Measurements from ENCODE around the gene SPHK1.

Gene SPHK1

GRCh38 chr17:76398523-76399174 is 14.2 kb downstream of the SPHK1 start:
- Histone ChIP-seq H3K36me3 (ENCODE audit: control insufficient read depth, insufficient read depth, low read length) (peaks cover 88% of the 10 kb centered on the region), H3K9me3 (ENCODE audit: control insufficient read depth, low read length) (no peaks in the 10 kb centered on the region), H3K4me1 (ENCODE audit: control insufficient read depth, insufficient read depth, low read length, poor library complexity, severe bottlenecking) (no peaks in the 10 kb centered on the region), H3K27ac (ENCODE audit: low read depth, low read length, severe bottlenecking) (no peak overlapping the region), H3K4me3 (ENCODE audit: extremely low read depth, insufficient read depth, low read length, poor library complexity, severe bottlenecking) (no peak overlapping the region)
- WGBS, 2 experiments (ENCODE audit: insufficient coverage in 2 of 2): 92 to 93% methylated on average over 20 of the region's 20 CpGs

GRCh38 chr17:76399175-76400172 is 15.1 kb downstream of the SPHK1 start:
- peaks cover 89% of the 10 kb centered on the region for H3K36me3 ChIP-seq (ENCODE audit: control insufficient read depth, insufficient read depth, low read length)
- H3K4me1 ChIP-seq (ENCODE audit: control insufficient read depth, insufficient read depth, low read length, poor library complexity, severe bottlenecking): no peaks in the 10 kb centered on the region
- H3K4me3 ChIP-seq (ENCODE audit: extremely low read depth, insufficient read depth, low read length, poor library complexity, severe bottlenecking): no peak overlapping the region
- 96% methylated on average over 29 to 32 of the region's 33 CpGs for WGBS, 2 experiments (ENCODE audit: insufficient coverage in 2 of 2)
- H3K9me3 ChIP-seq (ENCODE audit: control insufficient read depth, low read length): no peaks in the 10 kb centered on the region
- H3K27ac ChIP-seq (ENCODE audit: low read depth, low read length, severe bottlenecking): no peak overlapping the region

- H3K9me3 ChIP-seq (ENCODE audit: control insufficient read depth, low read length): no peaks in the 10 kb centered on the region
- no peak overlapping the region for H3K4me3 ChIP-seq (ENCODE audit: extremely low read depth, insufficient read depth, low read length, poor library complexity, severe bottlenecking)
- H3K4me1 ChIP-seq (ENCODE audit: control insufficient read depth, insufficient read depth, low read length, poor library complexity, severe bottlenecking): no peaks in the 10 kb centered on the region
- no peak overlapping the region for H3K27ac ChIP-seq (ENCODE audit: low read depth, low read length, severe bottlenecking)
- H3K36me3 ChIP-seq (ENCODE audit: control insufficient read depth, insufficient read depth, low read length): peaks cover 70% of the 10 kb centered on the region
- 91 to 94% methylated on average over 5 of the region's 5 CpGs for WGBS, 2 experiments (ENCODE audit: insufficient coverage in 2 of 2)
These were observed 18.3 kb downstream of the SPHK1 start for GRCh38 chr17:76402711-76403110.

GRCh38 chr17:76404256-76404655 is 19.8 kb downstream of the SPHK1 start:
- H3K9me3 ChIP-seq (ENCODE audit: control insufficient read depth, low read length): no peaks in the 10 kb centered on the region
- H3K27ac ChIP-seq (ENCODE audit: low read depth, low read length, severe bottlenecking): no peak overlapping the region
- no peak overlapping the region for H3K4me3 ChIP-seq (ENCODE audit: extremely low read depth, insufficient read depth, low read length, poor library complexity, severe bottlenecking)
- WGBS, 2 experiments (ENCODE audit: insufficient coverage in 2 of 2): 96 to 98% methylated on average over 5 of the region's 6 CpGs
- H3K4me1 ChIP-seq (ENCODE audit: control insufficient read depth, insufficient read depth, low read length, poor library complexity, severe bottlenecking): no peaks in the 10 kb centered on the region
- H3K36me3 ChIP-seq (ENCODE audit: control insufficient read depth, insufficient read depth, low read length): peaks cover 56% of the 10 kb centered on the region

GRCh38 chr17:76404976-76405563 is 20.7 kb downstream of the SPHK1 start:
- H3K36me3 ChIP-seq (ENCODE audit: control insufficient read depth, insufficient read depth, low read length): peaks cover 47% of the 10 kb centered on the region

GRCh38 chr17:76405607-76405966 is 21.2 kb downstream of the SPHK1 start:
- Histone ChIP-seq H3K36me3 (ENCODE audit: control insufficient read depth, insufficient read depth, low read length) (peaks cover 42% of the 10 kb centered on the region), H3K4me3 (ENCODE audit: extremely low read depth, insufficient read depth, low read length, poor library complexity, severe bottlenecking) (no peak overlapping the region), H3K27ac (ENCODE audit: low read depth, low read length, severe bottlenecking) (no peak overlapping the region), H3K9me3 (ENCODE audit: control insufficient read depth, low read length) (no peaks in the 10 kb centered on the region), H3K4me1 (ENCODE audit: control insufficient read depth, insufficient read depth, low read length, poor library complexity, severe bottlenecking) (no peaks in the 10 kb centered on the region)
- 94 to 100% methylated on average over 9 of the region's 9 CpGs for WGBS, 2 experiments (ENCODE audit: insufficient coverage in 2 of 2)

More at GRCh38 chr17:76404976-76405563, 20.7 kb downstream of the SPHK1 start:
- Histone ChIP-seq H3K27ac (ENCODE audit: low read depth, low read length, severe bottlenecking) (no peak overlapping the region), H3K4me1 (ENCODE audit: control insufficient read depth, insufficient read depth, low read length, poor library complexity, severe bottlenecking) (no peaks in the 10 kb centered on the region), H3K4me3 (ENCODE audit: extremely low read depth, insufficient read depth, low read length, poor library complexity, severe bottlenecking) (no peak overlapping the region), H3K9me3 (ENCODE audit: control insufficient read depth, low read length) (no peaks in the 10 kb centered on the region)
- WGBS, 2 experiments (ENCODE audit: insufficient coverage in 2 of 2): 94 to 97% methylated on average over 20 to 23 of the region's 25 CpGs

- Histone ChIP-seq H3K36me3 (ENCODE audit: control insufficient read depth, insufficient read depth, low read length) (peaks cover 37% of the 10 kb centered on the region), H3K9me3 (ENCODE audit: control insufficient read depth, low read length) (no peaks in the 10 kb centered on the region), H3K27ac (ENCODE audit: low read depth, low read length, severe bottlenecking) (no peak overlapping the region), H3K4me1 (ENCODE audit: control insufficient read depth, insufficient read depth, low read length, poor library complexity, severe bottlenecking) (no peaks in the 10 kb centered on the region), H3K4me3 (ENCODE audit: extremely low read depth, insufficient read depth, low read length, poor library complexity, severe bottlenecking) (no peak overlapping the region)
- 95 to 99% methylated on average over 14 to 16 of the region's 16 CpGs for WGBS, 2 experiments (ENCODE audit: insufficient coverage in 2 of 2)
These were observed 21.7 kb downstream of the SPHK1 start for GRCh38 chr17:76405967-76406647.

GRCh38 chr17:76407509-76407908 is 23.1 kb downstream of the SPHK1 start:
- 90% methylated on average over 3 to 4 of the region's 4 CpGs for WGBS, 2 experiments (ENCODE audit: insufficient coverage in 2 of 2)
- no peak overlapping the region for H3K27ac ChIP-seq (ENCODE audit: low read depth, low read length, severe bottlenecking)
- no peak overlapping the region for H3K4me3 ChIP-seq (ENCODE audit: extremely low read depth, insufficient read depth, low read length, poor library complexity, severe bottlenecking)
- H3K9me3 ChIP-seq (ENCODE audit: control insufficient read depth, low read length): no peaks in the 10 kb centered on the region
- no peaks in the 10 kb centered on the region for H3K4me1 ChIP-seq (ENCODE audit: control insufficient read depth, insufficient read depth, low read length, poor library complexity, severe bottlenecking)
- peaks cover 25% of the 10 kb centered on the region for H3K36me3 ChIP-seq (ENCODE audit: control insufficient read depth, insufficient read depth, low read length)

GRCh38 chr17:76408037-76408849 is 23.8 kb downstream of the SPHK1 start:
- Histone ChIP-seq H3K4me3 (ENCODE audit: extremely low read depth, insufficient read depth, low read length, poor library complexity, severe bottlenecking) (no peak overlapping the region), H3K9me3 (ENCODE audit: control insufficient read depth, low read length) (no peaks in the 10 kb centered on the region), H3K4me1 (ENCODE audit: control insufficient read depth, insufficient read depth, low read length, poor library complexity, severe bottlenecking) (no peaks in the 10 kb centered on the region), H3K27ac (ENCODE audit: low read depth, low read length, severe bottlenecking) (no peak overlapping the region), H3K36me3 (ENCODE audit: control insufficient read depth, insufficient read depth, low read length) (peaks cover 22% of the 10 kb centered on the region)
- 85 to 90% methylated on average over 10 to 11 of the region's 12 CpGs for WGBS, 2 experiments (ENCODE audit: insufficient coverage in 2 of 2)
